ENCODE measurements around the gene FOXP1. TPM values are rescaled to one million over a fixed set of nuclear protein-coding genes. Genes with fewer than 3 reads are reported as not detected.

The FOXP1 gene
- total and polyA plus RNA-seq, 2 of the 8 experiments (the other 6 are each of a cell fraction or from before 2014, with no cell fraction given) = 13.9 to 25.4 TPM

DNA sequence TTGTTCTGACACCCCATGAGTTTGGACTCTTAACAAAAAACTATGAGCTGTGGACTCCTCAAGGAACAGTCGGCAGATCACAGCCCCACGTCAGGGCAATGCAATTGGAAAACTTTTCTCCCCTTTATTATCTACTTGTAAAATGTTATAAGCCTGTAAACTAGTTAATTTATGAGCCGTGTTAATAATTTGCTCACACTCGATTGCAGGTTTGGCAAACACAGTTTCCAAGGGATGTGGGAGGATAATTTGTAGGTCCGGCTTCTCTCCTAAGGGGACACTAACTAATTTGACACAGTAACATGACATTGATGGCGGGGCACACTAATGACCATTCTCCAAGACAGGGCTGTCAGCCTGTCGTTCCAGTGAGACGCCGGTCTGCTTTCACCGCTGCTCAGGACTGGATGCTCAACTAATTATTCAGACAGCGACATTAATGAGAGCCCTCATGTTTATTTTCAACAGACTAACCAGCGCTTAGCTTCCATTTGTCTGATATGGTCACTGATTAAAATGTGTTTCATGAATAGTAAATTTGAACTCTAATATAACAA is 222.1 kb downstream of the FOXP1 start (continued):
- no peak for TF ChIP-seq RFX5 (IDR thresholded peaks at IDR 0.05; ENCODE audit: borderline replicate concordance, low read depth, low read length)

Measured in H1 (cell line).